Esophagus squamous epithelium (tissue), 5 donors: ENCODE data around the gene PANX3. TPM values are rescaled to one million over a fixed set of nuclear protein-coding genes. Genes with fewer than 3 reads are reported as not detected.

ENCODE experiments used
- DNase-seq: peaks from one replicate; lab custom pipeline; 2025; lab: John Stamatoyannopoulos, UW
- H3K27ac ChIP-seq, 4 donors: fragments of 200-600 bp; sonication (generic); one replicate each; pipeline ENCODE4 v1.5.1; 2016 to 2019; ENCODE audit warnings: mild to moderate bottlenecking in 1 of 4
- H3K27me3 ChIP-seq, 4 donors: fragments of 200-600 bp; sonication (generic); 1 replicate in 3 of 4; 2 replicates in 1 of 4; pipeline versions ENCODE4 v1.5.1 to v1.6.0; 2017 to 2021; ENCODE audit warnings: antibody characterized with exemption in 1 of 4
- H3K36me3 ChIP-seq, 3 donors: fragments of 200-600 bp; sonication (generic); one replicate each; pipeline ENCODE4 v1.5.1; 2016 to 2019
- H3K4me1 ChIP-seq, 3 donors: fragments of 200-600 bp; sonication (generic); one replicate each; pipeline ENCODE4 v1.5.1; 2017 to 2019
- H3K4me3 ChIP-seq, 4 donors: fragments of 200-600 bp; sonication (generic); 1 replicate in 3 of 4; 2 replicates in 1 of 4; pipeline ENCODE4 v1.5.1; 2016 to 2019; ENCODE audit warnings: mild to moderate bottlenecking in 2 of 4, moderate library complexity in 1 of 4
- H3K9me3 ChIP-seq, 3 donors: fragments of 200-600 bp; sonication (generic); one replicate each; pipeline ENCODE4 v1.5.1; 2016 to 2019
- POLR2A ChIP-seq, 4 donors: fragments of 450-650 bp; IDR thresholded peaks; one replicate each; pipeline ENCODE4 v1.6.1; 2017; ENCODE audit warnings: antibody characterized with exemption in 4 of 4, mild to moderate bottlenecking in 4 of 4, moderate library complexity in 3 of 4
- WGBS, 2 donors: methylation state at CpG; one replicate each; pipeline ENCODE4 v1.1.5; 2018; 5-methylcytosine and 5-hydroxymethylcytosine counted together
- intact Hi-C: fragments of 100-400 bp; cut with DNase I; formaldehyde crosslinking; loops from one replicate; pipeline ENCODE4 v1.15.0; 2022
- total RNA-seq, 4 donors: library from RNA; depleted of rRNA; stranded (reverse); fragments of >200 nt; gene quantifications; one replicate each; pipeline ENCODE4 v1.1.0, GENCODE V29; 2016
- TF ChIP-seq, protein P1 (sequence below), 6 experiments: fragments of 450-650 bp in 4 of 6; fragments of 200-600 bp in 2 of 6; sonication (generic) in 2 of 6; IDR thresholded peaks; one replicate each; pipeline ENCODE4 v1.5.1; 2016 to 2019; ENCODE audit warnings: antibody characterized with exemption in 6 of 6, mild to moderate bottlenecking in 4 of 6, moderate library complexity in 4 of 6
- donor health status: DM: yes; HTN: yes; CAD: no.

PANX3 gene
- total RNA-seq, 4 donors from 2014 or later = not detected

DNA sequence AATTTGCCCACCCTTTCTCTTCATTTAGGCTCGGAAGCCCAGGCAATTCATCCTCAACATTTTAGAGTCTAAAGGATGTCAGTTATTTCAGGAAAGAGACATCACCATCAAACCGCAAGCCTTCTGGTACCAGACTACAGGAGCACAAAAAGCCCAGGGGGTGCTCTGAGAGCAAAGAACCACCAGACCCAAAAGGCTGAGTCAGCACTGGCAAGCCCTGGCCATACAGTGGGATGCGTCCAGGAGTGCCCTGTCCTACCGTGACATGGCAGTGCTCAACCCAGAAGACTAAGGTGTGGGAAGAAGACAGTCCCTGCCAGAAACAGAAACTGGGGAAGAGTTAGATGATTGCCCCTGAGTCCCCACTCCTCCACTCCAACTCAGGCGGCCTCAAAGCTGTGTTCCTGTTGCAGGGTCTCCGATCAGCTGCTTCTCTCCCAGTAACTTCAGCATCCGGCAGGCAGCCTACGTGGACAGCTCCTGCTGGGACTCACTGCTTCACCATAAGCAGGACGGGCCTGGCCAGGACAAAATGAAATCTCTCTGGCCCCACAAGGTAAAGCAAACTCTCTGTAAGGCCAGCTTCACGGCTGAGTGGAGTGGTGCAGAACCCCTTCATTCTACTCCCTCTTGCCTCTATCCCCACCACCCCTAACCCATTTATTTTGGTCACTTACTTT lies 1.5 kb downstream of the PANX3 start:
- H3K9me3 ChIP-seq = no peaks in the 10 kb centered on the region
- intact Hi-C loops = no loop called here
- H3K27me3 ChIP-seq = peaks cover 0 to 39% (median 0%) of the 10 kb centered on the region in 4 donors
- no peaks in the 10 kb centered on the region for H3K36me3 ChIP-seq
- WGBS, 2 donors = 65 to 73% methylated on average over 5 to 8 of the region's 10 CpGs
- DNase-seq = no peak
- TF ChIP-seq, protein P1, sequence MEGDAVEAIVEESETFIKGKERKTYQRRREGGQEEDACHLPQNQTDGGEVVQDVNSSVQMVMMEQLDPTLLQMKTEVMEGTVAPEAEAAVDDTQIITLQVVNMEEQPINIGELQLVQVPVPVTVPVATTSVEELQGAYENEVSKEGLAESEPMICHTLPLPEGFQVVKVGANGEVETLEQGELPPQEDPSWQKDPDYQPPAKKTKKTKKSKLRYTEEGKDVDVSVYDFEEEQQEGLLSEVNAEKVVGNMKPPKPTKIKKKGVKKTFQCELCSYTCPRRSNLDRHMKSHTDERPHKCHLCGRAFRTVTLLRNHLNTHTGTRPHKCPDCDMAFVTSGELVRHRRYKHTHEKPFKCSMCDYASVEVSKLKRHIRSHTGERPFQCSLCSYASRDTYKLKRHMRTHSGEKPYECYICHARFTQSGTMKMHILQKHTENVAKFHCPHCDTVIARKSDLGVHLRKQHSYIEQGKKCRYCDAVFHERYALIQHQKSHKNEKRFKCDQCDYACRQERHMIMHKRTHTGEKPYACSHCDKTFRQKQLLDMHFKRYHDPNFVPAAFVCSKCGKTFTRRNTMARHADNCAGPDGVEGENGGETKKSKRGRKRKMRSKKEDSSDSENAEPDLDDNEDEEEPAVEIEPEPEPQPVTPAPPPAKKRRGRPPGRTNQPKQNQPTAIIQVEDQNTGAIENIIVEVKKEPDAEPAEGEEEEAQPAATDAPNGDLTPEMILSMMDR (IDR thresholded peaks at IDR 0.05) = no peak
- TF ChIP-seq POLR2A (IDR thresholded peaks at IDR 0.05) = no peak
- H3K4me1 ChIP-seq = no peaks in the 10 kb centered on the region
- no peak overlapping the region for H3K4me3 ChIP-seq
- no peak overlapping the region for H3K27ac ChIP-seq

DNA sequence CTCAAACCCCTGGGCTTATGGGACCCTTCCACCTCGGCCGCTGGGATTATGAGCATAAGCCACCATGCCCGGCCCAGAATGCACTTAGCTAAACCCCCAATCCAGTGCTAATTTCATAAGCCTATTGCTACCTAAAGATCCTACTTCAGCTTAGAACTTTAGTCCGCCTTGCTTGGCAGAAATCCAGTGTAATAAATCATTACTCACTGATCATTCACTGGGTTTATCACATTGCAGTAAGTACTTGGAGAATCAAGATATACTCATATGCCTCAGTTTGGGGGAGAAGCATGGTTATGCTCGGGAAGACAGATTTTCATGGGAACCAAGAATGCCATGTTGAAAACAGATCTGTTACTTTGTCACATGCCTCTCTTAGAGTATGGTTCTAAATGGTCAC lies 7.6 kb downstream of the PANX3 start:
- no peak overlapping the region for H3K27ac ChIP-seq
- peaks cover 4 to 12% (median 10%) of the 10 kb centered on the region in 3 donors for H3K4me1 ChIP-seq
- intact Hi-C loops = no loop called here
- H3K9me3 ChIP-seq = no peaks in the 10 kb centered on the region
- 62 to 80% methylated on average over 5 of the region's 5 CpGs for WGBS, 2 donors
- peaks cover 0 to 36% (median 0%) of the 10 kb centered on the region in 4 donors for H3K27me3 ChIP-seq
- H3K4me3 ChIP-seq = no peak overlapping the region
- no peak for DNase-seq
- TF ChIP-seq POLR2A (IDR thresholded peaks at IDR 0.05) = no peak
- TF ChIP-seq, protein P1 (IDR thresholded peaks at IDR 0.05) = no peak
- no peaks in the 10 kb centered on the region for H3K36me3 ChIP-seq

DNA sequence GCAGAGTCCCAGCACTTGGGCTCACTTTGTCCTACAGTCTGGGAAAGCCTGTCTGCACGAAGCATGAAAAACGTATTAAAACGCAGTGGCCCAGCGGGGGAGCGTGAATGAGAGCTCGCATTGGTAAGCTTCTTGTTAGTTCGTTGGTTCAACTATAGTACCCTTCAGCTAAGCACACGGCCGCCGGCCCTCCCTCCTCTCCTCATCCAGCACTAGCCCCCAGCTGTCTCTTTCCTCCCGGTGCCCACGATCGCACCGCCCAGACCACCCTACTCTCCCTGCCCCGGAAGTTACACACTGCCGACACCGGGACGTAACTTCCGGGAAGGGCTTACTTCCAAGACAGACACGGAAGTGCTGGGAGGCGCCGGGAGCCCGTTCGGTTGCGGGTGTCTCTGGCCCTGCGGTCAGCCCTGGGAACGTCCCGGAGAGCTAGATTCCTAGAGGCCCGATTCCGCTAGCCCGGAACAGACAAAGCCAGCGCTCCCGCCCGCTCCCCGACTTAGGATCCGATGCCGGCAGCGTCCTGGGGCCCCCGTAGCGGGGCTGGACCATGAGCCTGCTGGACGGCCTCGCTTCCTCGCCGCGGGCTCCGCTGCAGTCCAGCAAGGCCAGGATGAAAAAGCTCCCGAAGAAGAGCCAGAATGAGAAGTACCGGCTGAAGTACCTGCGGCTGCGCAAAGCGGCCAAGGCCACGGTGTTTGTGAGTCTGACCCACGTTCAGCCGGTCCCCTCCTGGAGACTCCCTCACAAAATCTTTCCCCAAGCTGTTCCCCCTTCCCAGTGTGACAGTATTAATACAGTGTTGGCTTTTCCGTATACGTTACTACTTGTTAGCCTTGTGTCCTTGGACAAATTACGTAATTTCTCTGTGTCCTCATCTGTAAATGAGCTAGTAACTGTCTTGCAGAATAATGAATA lies 11.6 kb downstream of the PANX3 start, which contains the start of gene TBRG1:
TBRG1 (plus strand) TSS at position 334 of the 921 bp plus-strand sequence; CDS start at position 554, 220 bp downstream.
- Histone ChIP-seq H3K36me3 (peaks cover 6 to 31% (median 16%) of the 10 kb centered on the region in 3 donors), H3K9me3 (no peaks in the 10 kb centered on the region), H3K27me3 (peaks cover 0 to 11% (median 0%) of the 10 kb centered on the region in 4 donors), H3K27ac (peak within 1 kb of the TSS; percentile 84 to 94 (median 87)), H3K4me3 (peak within 1 kb of the TSS; percentile 57 to 91 (median 72)), H3K4me1 (peaks cover 5 to 32% (median 18%) of the 10 kb centered on the region in 3 donors)
- intact Hi-C loops = no loop called here
- TF ChIP-seq, protein P1 (IDR thresholded peaks at IDR 0.05) = peak in 1 of 6 experiments; percentile 9
- TF ChIP-seq POLR2A (IDR thresholded peaks at IDR 0.05) = peak in 3 of 4 donors; percentile 35 to 86 (median 83)
- 0 to 1% methylated on average over 14 to 25 of the region's 57 CpGs for WGBS, 2 donors
- peak; percentile 42 for DNase-seq

DNA sequence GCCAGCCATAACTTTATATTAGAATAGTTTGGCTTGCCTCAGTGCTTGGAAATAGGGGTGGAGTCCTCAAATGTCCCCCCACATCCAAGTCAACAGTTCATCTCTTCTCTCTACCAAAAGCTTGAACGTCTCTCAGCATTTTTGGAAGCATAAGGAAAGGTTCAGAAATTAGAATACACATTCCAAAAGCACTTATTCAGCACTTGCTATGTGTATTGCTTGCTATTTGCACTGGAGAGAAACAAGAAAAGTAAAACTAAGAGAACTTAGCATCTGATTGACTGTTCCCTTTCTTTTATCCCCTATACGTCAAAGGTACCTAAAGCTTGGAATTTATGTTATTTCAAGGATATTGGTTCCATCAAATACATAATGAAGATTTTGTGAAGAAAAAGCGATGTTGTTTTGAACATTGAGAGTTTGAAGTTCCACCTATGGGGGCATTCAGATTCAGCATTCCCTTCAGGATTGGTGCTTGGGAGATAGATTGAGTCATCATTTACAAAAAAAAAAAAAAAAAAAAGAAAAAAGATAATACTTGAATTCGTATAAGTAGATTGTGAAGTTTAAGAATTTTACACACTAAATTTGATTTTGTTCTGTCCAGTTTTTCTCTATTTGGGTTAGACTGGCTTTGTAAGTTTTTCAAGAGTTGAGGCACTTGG lies 12.8 kb downstream of the PANX3 start:
- H3K4me3 ChIP-seq = peak overlapping the region; percentile 57 to 91 (median 72)
- intact Hi-C loops = no loop called here
- 41 to 44% methylated on average over 4 of the region's 4 CpGs for WGBS, 2 donors
- peaks cover 5 to 32% (median 18%) of the 10 kb centered on the region in 3 donors for H3K4me1 ChIP-seq
- no peak for DNase-seq
- no peaks in the 10 kb centered on the region for H3K9me3 ChIP-seq
- peaks cover 0 to 8% (median 0%) of the 10 kb centered on the region in 4 donors for H3K27me3 ChIP-seq
- TF ChIP-seq, protein P1 (IDR thresholded peaks at IDR 0.05) = no peak
- no peak for TF ChIP-seq POLR2A (IDR thresholded peaks at IDR 0.05)
- H3K27ac ChIP-seq = peak overlapping the region in 2 of 4 donors; percentile 85 to 89
- H3K36me3 ChIP-seq = peaks cover 6 to 39% (median 16%) of the 10 kb centered on the region in 3 donors
